ENCODE results near the gene MAL. TPM values are rescaled to one million over a fixed set of nuclear protein-coding genes. Genes with fewer than 3 reads are reported as not detected.
A peak's percentile ranks its signal among the peaks of the same experiment; 100 is the strongest.
"Not testable (repeated sequence)": the region's sequence is repeated elsewhere in the genome, so short reads cannot be mapped to it uniquely, and the experiment has no call there.

Gene MAL
- total RNA-seq, 2 donors from 2014 or later: 1.2 to 2.2 TPM

DNA sequence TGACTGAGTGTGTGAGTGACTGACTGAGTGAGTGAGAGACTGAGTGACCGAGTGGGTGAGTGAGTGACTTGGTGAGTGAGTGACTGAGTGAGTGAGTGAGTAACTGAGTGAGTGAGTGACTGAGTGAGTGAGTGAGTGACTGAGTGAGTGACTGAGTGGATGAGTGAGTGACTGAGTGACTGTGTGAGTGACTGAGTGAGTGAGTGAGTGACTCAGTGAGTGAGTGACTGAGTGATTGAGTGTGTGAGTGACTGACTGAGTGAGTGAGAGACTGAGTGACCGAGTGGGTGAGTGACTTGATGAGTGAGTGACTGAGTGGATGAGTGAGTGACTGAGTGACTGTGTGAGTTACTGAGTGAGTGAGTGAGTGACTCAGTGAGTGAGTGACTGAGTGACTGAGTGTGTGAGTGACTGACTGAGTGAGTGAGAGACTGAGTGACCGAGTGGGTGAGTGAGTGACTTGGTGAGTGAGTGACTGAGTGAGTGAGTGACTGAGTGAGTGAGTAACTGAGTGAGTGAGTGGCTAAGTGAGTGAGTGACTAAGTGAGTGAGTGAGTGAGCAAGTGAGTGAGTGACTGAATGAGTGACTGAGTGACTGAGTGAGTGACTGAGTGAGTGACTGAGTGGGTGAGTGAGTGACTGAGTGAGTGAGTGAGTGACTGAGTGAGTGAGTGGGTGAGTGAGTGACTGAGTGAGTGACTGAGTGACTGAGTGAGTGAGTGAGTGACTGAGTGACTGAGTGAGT lies 12.5 kb downstream of the MAL start:
- not testable (repeated sequence) for H3K4me1 Mint-ChIP-seq (ENCODE audit: low read depth in 2 of 2); H3K36me3 Mint-ChIP-seq; ATAC-seq; DNase-seq (ENCODE audit: low spot score); H3K4me3 Mint-ChIP-seq; H3K27me3 Mint-ChIP-seq
- Mint-ChIP-seq H3K9me3 (peaks cover 30% of the 10 kb centered on the region), H3K27ac (peak overlapping the region in 1 of 2 donors; percentile 0)

DNA sequence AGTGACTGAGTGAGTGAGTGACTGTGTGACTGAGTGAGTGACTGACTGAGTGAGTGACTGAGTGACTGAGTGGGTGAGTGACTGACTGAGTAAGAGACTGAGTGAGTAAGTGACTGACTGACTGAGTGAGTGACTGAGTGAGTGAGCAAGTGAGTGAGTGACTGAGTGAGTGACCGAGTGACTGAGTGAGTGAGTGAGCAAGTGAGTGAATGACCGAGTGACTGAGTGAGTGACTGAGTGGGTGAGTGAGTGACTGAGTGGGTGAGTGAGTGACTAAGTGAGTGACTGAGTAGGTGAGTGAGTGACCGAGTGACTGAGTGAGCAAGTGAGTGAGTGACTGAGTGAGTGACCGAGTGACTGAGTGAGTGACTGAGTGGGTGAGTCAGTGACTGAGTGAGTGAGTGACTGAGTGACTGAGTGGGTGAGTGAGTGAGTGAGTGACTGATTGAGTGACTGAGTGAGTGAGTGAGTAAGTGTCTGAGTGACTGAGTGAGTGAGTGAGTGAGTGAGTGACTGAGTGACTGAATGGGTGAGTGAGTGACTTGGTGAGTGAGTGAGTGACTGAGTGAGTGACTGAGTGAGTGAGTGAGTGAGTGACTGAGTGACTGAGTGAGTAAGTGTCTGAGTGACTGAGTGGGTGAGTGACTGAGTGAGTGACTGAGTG lies 13.3 kb downstream of the MAL start:
- ATAC-seq: no peak
- peaks cover 2 to 4% of the 10 kb centered on the region in 2 donors for H3K27me3 Mint-ChIP-seq
- peak overlapping the region in 1 of 2 donors; percentile 0 for H3K27ac Mint-ChIP-seq
- H3K4me3 Mint-ChIP-seq: no peak overlapping the region
- DNase-seq (ENCODE audit: low spot score): no peak
- H3K9me3 Mint-ChIP-seq: peaks cover 30% of the 10 kb centered on the region
- no peaks in the 10 kb centered on the region for H3K36me3 Mint-ChIP-seq
- peaks cover 5 to 7% of the 10 kb centered on the region in 2 donors for H3K4me1 Mint-ChIP-seq (ENCODE audit: low read depth in 2 of 2)

DNA sequence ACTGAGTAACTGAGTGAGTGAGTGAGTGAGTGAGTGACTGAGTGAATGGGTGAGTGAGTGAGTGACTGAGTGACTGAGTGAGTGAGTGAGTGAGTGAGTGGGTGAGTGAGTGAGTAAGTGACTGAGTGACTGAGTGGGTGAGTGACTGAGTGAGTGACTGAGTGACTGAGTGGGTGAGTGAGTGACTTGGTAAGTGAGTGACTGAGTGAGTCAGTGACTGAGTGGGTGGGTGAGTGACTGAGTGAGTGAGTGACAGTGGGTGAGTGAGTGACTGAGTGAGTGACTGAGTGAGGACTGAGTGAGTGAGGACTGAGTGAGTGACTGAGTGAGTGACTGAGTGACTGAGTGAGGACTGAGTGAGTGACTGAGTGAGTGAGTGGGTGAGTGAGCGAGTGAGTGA lies 13.9 kb downstream of the MAL start:
- peaks cover 7 to 8% of the 10 kb centered on the region in 2 donors for H3K27me3 Mint-ChIP-seq
- H3K4me3 Mint-ChIP-seq: no peak overlapping the region
- H3K4me1 Mint-ChIP-seq (ENCODE audit: low read depth in 2 of 2): peaks cover 5 to 7% of the 10 kb centered on the region in 2 donors
- H3K36me3 Mint-ChIP-seq: no peaks in the 10 kb centered on the region
- no peak for DNase-seq (ENCODE audit: low spot score)
- ATAC-seq: no peak
- H3K27ac Mint-ChIP-seq: no peak overlapping the region
- peaks cover 30% of the 10 kb centered on the region for H3K9me3 Mint-ChIP-seq

DNA sequence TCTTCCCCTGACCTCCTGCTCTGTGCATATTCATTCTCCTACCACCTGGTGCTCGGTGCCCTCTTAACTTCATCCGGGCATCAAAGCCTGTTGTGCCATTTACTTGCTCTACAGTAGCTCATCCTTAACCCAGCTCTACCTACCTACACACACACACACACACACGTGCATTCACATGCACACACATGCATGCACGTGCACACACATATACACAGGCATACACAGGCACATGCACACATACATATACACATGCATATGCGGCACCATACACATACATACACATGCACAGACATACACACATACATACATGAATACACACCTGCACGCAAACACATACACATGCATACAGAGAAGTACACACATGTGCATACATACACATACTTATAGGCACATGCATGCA lies 14.5 kb downstream of the MAL start:
- no peak overlapping the region for H3K4me3 Mint-ChIP-seq
- ATAC-seq: no peak
- DNase-seq (ENCODE audit: low spot score): no peak
- peaks cover 30% of the 10 kb centered on the region for H3K9me3 Mint-ChIP-seq
- peaks cover 5 to 7% of the 10 kb centered on the region in 2 donors for H3K4me1 Mint-ChIP-seq (ENCODE audit: low read depth in 2 of 2)
- no peak overlapping the region for H3K27ac Mint-ChIP-seq
- no peaks in the 10 kb centered on the region for H3K36me3 Mint-ChIP-seq
- peaks cover 7 to 8% of the 10 kb centered on the region in 2 donors for H3K27me3 Mint-ChIP-seq

DNA sequence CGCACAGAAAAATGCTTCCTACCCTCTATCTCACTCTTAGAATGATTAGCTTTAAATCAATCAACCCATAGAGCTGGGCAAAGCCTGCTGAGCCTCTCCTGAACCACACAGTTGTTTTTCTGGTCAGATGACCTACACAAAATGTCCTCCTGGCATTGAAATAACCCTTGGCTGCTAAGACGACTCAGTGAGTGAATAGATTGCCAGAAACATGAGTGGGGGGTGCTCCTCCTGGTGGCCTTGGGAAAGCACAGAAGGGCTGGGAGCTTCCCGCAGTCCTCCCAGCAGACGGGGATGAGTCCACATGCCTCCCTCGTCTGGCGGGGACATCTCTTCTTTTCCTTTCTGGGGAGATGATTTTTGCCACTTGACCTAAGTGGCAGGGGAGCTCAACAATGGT lies 14.9 kb downstream of the MAL start:
- Mint-ChIP-seq H3K4me3 (no peak overlapping the region), H3K27me3 (peaks cover 7 to 8% of the 10 kb centered on the region in 2 donors), H3K4me1 (ENCODE audit: low read depth in 2 of 2) (peaks cover 5 to 7% of the 10 kb centered on the region in 2 donors), H3K36me3 (no peaks in the 10 kb centered on the region), H3K9me3 (peaks cover 30% of the 10 kb centered on the region), H3K27ac (no peak overlapping the region)
- ATAC-seq (no peak), DNase-seq (ENCODE audit: low spot score) (no peak)

DNA sequence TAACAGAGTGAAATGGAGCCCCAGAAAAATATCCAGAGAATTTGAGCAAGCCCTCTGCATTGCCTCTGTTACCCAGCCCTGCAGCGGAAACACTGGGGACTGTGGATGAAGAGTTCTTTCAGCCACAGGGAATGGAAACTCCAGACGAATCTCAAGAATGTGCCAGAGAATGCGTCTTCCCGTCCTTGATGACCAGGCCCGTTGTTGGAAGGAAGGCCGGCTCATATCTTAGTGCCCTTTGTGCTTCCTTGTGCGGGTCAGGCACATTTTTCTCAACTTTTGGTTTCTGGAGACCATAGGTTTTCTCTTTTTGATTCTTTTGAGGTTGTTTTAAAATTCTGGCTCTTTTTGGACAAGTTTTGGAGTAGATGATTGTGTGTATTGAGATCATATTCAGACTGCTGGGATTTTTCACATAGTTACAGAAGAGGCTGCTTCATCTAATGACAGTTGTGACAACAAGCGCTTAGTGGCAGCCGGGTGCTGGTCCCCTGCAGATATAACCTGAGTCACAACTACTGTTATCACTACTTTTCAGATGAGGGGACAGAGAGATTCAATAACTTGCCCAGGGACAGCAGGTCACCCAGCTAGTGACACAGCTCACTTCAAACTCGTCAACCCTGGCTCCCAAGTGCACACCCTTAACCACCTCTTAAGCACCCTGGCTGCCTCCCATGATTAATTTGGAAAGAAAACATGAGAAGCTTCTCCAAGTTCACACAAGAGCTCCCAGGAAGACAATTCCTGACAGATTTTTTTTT lies 15.7 kb downstream of the MAL start:
- H3K27ac Mint-ChIP-seq: no peak overlapping the region

DNA sequence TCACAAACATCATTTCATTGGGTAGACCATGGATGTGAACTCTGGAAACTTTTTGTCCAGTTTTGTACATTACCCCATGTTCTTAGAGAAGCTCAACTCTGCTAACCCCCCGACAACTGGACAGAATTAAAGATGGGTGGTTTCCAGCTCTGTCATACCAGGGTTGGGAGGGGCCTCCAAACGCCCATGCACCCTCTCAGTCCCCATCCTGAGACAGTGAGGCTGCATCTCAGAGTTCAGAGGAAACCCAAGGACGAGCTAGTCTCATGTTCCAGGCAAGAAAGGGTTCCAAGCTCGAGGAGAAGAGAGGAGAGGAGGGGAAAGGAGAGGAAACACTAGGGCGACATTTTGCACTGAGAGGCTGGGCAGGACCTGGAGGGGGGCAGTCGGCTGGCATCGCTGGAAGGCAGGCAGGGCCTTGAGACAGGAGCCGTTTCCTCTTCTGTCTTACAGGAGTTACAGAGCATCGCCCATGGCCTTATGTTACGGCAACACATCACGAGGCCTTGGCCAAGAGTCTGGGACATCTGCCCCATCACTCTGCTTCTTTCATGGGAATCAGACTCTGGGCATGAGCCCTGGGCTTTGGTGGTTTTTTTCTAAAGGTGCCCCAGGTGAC lies 16.4 kb downstream of the MAL start:
- Mint-ChIP-seq H3K36me3 (no peaks in the 10 kb centered on the region), H3K27me3 (peaks cover 7 to 8% of the 10 kb centered on the region in 2 donors), H3K4me1 (ENCODE audit: low read depth in 2 of 2) (peaks cover 5 to 7% of the 10 kb centered on the region in 2 donors), H3K9me3 (peaks cover 24% of the 10 kb centered on the region), H3K4me3 (no peak overlapping the region), H3K27ac (no peak overlapping the region)
- ATAC-seq (no peak), DNase-seq (ENCODE audit: low spot score) (no peak)

More for the DNA sequence above, 15.7 kb downstream of the MAL start:
- Mint-ChIP-seq H3K4me1 (ENCODE audit: low read depth in 2 of 2) (peaks cover 5 to 7% of the 10 kb centered on the region in 2 donors), H3K27me3 (peaks cover 7 to 8% of the 10 kb centered on the region in 2 donors), H3K9me3 (peaks cover 30% of the 10 kb centered on the region), H3K36me3 (no peaks in the 10 kb centered on the region), H3K4me3 (no peak overlapping the region)
- no peak for ATAC-seq
- DNase-seq (ENCODE audit: low spot score): no peak

DNA sequence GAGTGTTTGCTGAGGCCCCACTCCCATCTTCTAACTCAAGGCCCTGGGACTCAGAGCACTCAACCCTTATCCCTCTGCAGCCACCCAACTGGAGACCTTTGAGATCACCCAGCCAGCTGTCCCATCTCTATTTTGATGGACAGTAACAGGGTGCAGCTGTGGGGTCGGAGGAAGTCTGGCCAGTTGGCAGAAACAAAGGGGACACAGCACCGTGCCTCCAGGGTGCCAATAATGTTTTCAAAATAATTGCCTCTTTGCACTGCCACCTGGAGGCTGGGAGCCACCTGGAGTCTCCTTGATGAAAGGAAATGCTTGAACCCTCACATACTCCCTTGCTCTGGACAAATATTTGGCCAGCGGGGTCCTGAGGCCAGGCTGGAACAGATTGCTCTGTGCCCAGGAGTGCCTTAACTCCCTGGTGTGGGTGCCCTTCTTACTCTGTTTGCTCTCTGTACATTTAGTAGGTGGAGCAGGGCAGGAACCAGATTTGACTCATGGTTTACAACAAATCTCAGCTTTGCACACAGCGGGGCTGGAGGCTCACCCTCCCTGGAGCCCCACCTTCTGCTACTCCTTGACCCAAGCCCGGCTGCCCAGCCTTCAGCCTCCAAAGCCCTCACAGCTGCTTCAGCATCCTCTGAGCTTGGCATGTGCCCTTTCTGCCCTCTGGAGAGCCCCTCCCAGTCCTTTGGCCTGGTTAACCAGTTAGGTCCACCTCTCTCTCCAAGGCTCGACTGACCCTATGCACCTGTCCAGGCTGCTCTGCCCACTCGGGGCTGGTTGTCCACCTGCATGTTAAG lies 17.2 kb downstream of the MAL start:
- ATAC-seq: peak in 1 of 2 donors; percentile 43
- H3K4me1 Mint-ChIP-seq (ENCODE audit: low read depth in 2 of 2): peaks cover 5 to 6% of the 10 kb centered on the region in 2 donors
- H3K27me3 Mint-ChIP-seq: peaks cover 7 to 8% of the 10 kb centered on the region in 2 donors
- H3K4me3 Mint-ChIP-seq: no peak overlapping the region
- no peak overlapping the region for H3K27ac Mint-ChIP-seq
- DNase-seq (ENCODE audit: low spot score): no peak
- peaks cover 17% of the 10 kb centered on the region for H3K9me3 Mint-ChIP-seq
- H3K36me3 Mint-ChIP-seq: no peaks in the 10 kb centered on the region

DNA sequence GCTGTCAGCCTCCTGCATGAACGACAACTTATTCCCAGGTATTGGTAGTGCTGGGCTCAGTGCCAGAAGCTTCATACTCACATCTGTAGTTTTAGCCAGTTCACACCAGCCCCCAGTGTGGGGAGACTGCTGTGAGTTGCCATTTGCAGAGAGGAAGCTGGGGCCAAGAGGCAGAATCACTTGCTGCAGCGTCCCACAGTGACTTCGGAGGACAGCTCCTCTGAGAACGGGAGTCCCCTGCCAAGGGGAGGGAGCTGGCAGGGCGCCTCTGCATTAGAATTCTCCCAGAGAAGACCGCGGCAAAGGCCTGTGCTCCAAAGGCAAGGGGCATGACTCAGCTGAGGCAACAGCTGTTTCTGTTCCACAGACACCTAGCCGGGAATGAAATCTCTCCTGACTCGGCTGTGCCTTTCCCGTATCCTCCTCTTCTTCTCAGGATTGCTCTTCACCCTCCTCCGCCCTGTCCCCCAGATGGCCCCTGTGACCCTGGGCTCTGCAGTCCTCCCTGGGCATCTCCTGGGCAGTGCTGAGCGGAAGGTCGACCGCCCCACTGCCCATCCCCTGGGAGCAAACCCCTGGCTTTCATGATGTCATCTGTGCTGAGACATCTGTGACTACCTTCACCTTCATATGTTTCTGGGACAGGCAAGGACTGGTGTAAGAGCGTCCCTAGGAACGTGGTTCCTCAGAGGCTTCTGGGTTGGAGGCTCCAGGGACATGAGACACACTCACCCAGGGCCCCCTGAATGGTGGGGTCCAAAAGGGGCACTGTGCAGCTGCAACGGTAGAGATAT lies 18.0 kb downstream of the MAL start:
- DNase-seq (ENCODE audit: low spot score): no peak
- no peak overlapping the region for H3K27ac Mint-ChIP-seq
- H3K9me3 Mint-ChIP-seq: peaks cover 9% of the 10 kb centered on the region
- peaks cover 3 to 4% of the 10 kb centered on the region in 2 donors for H3K4me1 Mint-ChIP-seq (ENCODE audit: low read depth in 2 of 2)
- H3K27me3 Mint-ChIP-seq: peaks cover 7 to 8% of the 10 kb centered on the region in 2 donors
- peak; percentile 18 to 46 for ATAC-seq
- no peaks in the 10 kb centered on the region for H3K36me3 Mint-ChIP-seq
- no peak overlapping the region for H3K4me3 Mint-ChIP-seq

DNA sequence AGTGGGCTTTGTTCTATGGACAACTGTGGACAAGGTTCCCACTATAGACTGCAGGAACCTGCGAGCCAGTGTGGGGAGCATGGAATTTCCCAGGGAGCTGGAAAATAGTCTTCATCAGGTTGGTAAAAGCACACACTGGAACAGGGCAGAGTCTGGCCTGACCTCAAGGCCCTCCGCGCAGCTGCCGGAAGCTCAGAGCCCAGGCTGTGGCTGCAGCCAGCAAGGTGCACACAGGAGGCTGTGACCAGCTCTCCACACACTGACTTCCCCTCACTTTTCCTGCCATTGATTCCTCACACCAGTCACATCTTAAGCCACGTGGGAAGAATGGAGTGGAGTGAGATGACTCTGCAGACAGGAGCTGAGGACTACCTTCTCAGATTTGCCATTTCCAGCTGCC lies 19.1 kb downstream of the MAL start:
- Mint-ChIP-seq H3K27ac (no peak overlapping the region), H3K4me1 (ENCODE audit: low read depth in 2 of 2) (peaks cover 0 to 3% of the 10 kb centered on the region in 2 donors)

DNA sequence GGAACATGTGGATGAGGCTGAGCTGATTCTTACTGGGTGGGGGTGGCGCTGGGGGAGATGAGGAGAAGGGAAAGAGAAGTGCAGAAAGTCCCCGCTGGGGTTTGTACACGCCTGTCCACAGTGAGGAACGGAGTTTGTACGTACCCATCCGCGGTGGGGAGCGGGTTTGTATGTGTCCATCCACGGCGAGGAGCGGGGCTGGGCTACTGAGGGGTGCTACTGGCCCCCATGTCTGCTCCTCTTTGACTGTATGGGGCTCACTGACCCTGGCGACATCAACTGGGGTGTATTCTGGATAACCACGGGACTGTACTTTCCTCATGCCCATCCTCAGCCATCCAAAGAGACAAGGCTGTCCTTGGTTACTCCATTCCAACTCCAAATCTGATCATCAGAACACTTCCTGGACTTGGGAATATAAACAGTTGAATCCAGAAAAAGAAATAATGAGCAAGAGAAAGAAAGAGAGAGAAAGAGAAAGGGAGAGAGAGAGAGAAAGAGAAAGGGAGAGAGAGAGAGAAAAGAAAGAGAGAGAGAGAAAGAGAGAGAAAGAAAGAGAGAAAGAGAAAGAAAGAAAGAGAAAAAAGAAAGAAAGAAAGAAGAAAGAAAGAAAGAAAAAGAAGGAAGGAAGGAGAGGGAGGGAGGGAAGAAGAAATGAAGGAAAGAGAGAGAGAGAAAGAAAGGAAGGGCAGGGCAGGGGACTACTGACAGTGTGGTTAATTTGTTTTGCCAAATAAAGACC lies 21.0 kb downstream of the MAL start:
- DNase-seq (ENCODE audit: low spot score): peak; percentile 28
- H3K9me3 Mint-ChIP-seq: no peaks in the 10 kb centered on the region
- no peak overlapping the region for H3K27ac Mint-ChIP-seq
- no peak for ATAC-seq
- no peaks in the 10 kb centered on the region for H3K36me3 Mint-ChIP-seq
- no peak overlapping the region for H3K4me3 Mint-ChIP-seq
- H3K27me3 Mint-ChIP-seq: peaks cover 14 to 15% of the 10 kb centered on the region in 2 donors
- peaks cover 6 to 8% of the 10 kb centered on the region in 2 donors for H3K4me1 Mint-ChIP-seq (ENCODE audit: low read depth in 2 of 2)

More for the DNA sequence above, 19.1 kb downstream of the MAL start:
- no peaks in the 10 kb centered on the region for H3K9me3 Mint-ChIP-seq
- H3K27me3 Mint-ChIP-seq: peaks cover 7 to 8% of the 10 kb centered on the region in 2 donors
- H3K36me3 Mint-ChIP-seq: no peaks in the 10 kb centered on the region
- ATAC-seq (no peak), DNase-seq (ENCODE audit: low spot score) (no peak)
- no peak overlapping the region for H3K4me3 Mint-ChIP-seq
